ENCODE data around the gene NFE2L1.

NFE2L1 gene

DNA sequence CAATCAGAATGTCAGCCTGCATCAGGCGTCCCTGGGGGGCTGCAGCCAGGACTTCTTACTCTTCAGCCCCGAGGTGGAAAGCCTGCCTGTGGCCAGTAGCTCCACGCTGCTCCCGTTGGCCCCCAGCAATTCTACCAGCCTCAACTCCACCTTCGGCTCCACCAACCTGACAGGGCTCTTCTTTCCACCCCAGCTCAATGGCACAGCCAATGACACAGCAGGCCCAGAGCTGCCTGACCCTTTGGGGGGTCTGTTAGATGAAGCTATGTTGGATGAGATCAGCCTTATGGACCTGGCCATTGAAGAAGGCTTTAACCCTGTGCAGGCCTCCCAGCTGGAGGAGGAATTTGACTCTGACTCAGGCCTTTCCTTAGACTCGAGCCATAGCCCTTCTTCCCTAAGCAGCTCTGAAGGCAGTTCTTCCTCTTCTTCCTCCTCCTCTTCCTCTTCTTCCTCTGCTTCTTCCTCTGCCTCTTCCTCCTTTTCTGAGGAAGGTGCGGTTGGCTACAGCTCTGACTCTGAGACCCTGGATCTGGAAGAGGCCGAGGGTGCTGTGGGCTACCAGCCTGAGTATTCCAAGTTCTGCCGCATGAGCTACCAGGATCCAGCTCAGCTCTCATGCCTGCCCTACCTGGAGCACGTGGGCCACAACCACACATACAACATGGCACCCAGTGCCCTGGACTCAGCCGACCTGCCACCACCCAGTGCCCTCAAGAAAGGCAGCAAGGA is 10.4 kb downstream of the NFE2L1 start:
- no peak for DNase-seq
- Histone ChIP-seq H3K27ac (no peak overlapping the region), H3K4me1 (peaks cover 0 to 47% (median 30%) of the 10 kb centered on the region in 4 donors), H3K27me3 (no peaks in the 10 kb centered on the region), H3K9me3 (no peaks in the 10 kb centered on the region), H3K4me3 (no peak overlapping the region), H3K36me3 (peaks cover 68 to 90% (median 82%) of the 10 kb centered on the region in 3 donors)
- intact Hi-C loops (cut with DNase I; ENCODE audit: low total_unique reads): no loop called here
- no peak for TF ChIP-seq CTCF (IDR thresholded peaks at IDR 0.05)

- TF ChIP-seq CTCF (IDR thresholded peaks at IDR 0.05): no peak
- DNase-seq: no peak
- Histone ChIP-seq H3K9me3 (no peaks in the 10 kb centered on the region), H3K4me1 (peaks cover 0 to 47% (median 23%) of the 10 kb centered on the region in 4 donors), H3K27me3 (no peaks in the 10 kb centered on the region), H3K4me3 (no peak overlapping the region), H3K36me3 (peaks cover 68 to 95% (median 89%) of the 10 kb centered on the region in 3 donors), H3K27ac (peak overlapping the region in 1 of 2 donors; percentile 17)
- intact Hi-C loops (cut with DNase I; ENCODE audit: low total_unique reads): no loop called here
These were observed 11.0 kb downstream of the NFE2L1 start for GRCh38 chr17:48059125-48059668.

- no peaks in the 10 kb centered on the region for H3K27me3 ChIP-seq
- intact Hi-C loops (cut with DNase I; ENCODE audit: low total_unique reads): no loop called here
- H3K27ac ChIP-seq: peak overlapping the region; percentile 12 to 17
- H3K4me3 ChIP-seq: no peak overlapping the region
- H3K36me3 ChIP-seq: peaks cover 68 to 99% (median 99%) of the 10 kb centered on the region in 3 donors
- no peak for TF ChIP-seq CTCF (IDR thresholded peaks at IDR 0.05)
- H3K9me3 ChIP-seq: no peaks in the 10 kb centered on the region
- peaks cover 0 to 36% (median 13%) of the 10 kb centered on the region in 4 donors for H3K4me1 ChIP-seq
- no peak for DNase-seq
These were observed 12.1 kb downstream of the NFE2L1 start for GRCh38 chr17:48060249-48060648.

GRCh38 chr17:48062273-48062672 is 14.1 kb downstream of the NFE2L1 start:
- Histone ChIP-seq H3K4me3 (no peak overlapping the region), H3K36me3 (peaks cover 54 to 92% (median 84%) of the 10 kb centered on the region in 3 donors), H3K27ac (no peak overlapping the region), H3K9me3 (no peaks in the 10 kb centered on the region), H3K4me1 (peaks cover 0 to 41% (median 10%) of the 10 kb centered on the region in 4 donors), H3K27me3 (no peaks in the 10 kb centered on the region)
- intact Hi-C loops (cut with DNase I; ENCODE audit: low total_unique reads): no loop called here
- no peak for DNase-seq
- TF ChIP-seq CTCF (IDR thresholded peaks at IDR 0.05): no peak

DNA sequence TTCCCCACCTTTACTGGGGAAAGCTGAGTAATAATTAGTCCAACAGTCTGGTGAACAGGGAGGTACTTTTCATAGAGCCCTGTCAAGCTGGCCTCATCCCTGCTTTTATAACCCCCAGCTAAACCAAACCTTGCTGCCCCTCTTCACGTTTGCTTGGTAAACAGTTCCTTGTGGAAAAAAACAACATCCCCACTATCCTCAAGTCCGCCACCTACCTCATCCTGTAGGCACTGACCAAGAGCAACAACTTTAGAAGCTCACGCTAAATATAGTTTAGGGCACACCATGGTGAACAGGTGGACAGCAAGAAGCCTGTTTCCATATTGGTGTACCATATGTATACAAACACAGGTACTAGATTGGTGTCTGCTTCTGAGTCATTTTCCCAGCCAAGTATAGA is 16.5 kb downstream of the NFE2L1 start:
- Histone ChIP-seq H3K4me1 (peaks cover 0 to 52% (median 10%) of the 10 kb centered on the region in 4 donors), H3K27ac (peak overlapping the region; percentile 22 to 53), H3K9me3 (no peaks in the 10 kb centered on the region), H3K4me3 (no peak overlapping the region), H3K36me3 (peaks cover 43 to 82% (median 60%) of the 10 kb centered on the region in 3 donors), H3K27me3 (no peaks in the 10 kb centered on the region)
- no peak for TF ChIP-seq CTCF (IDR thresholded peaks at IDR 0.05)
- intact Hi-C loops (cut with DNase I; ENCODE audit: low total_unique reads): no loop called here
- DNase-seq: no peak

All from tibial artery (tissue), 4 donors.